SIG-M5 treated with dmso at 0.1 percent for 504 hours (cell line): ENCODE results near the gene NAA16.
"Not testable (repeated sequence)": the region's sequence is repeated elsewhere in the genome, so short reads cannot be mapped to it uniquely, and the experiment has no call there.

Experiments used
- DNase-seq: peaks from one replicate; lab custom pipeline; 2025; ENCODE audit not compliant: unreplicated experiment; lab: John Stamatoyannopoulos, UW

NAA16 gene

GRCh38 chr13:41310963-41311405 lies at the start of gene NAA16:
TSS of gene NAA16 (plus strand) at chr13:41311267. CDS start at chr13:41311529, 262 bp downstream.
- peak; percentile 77 for DNase-seq

- DNase-seq: peak; percentile 90
These were observed 47.7 kb upstream of the NAA16 start, which contains the start of gene MTRF1 for GRCh38 chr13:41263261-41263971. TSS of gene MTRF1 (minus strand) at chr13:41263576. CDS start at chr13:41260907, 2,669 bp downstream.

GRCh38 chr13:41267106-41267505 lies 44.0 kb upstream of the NAA16 start:
- no peak for DNase-seq

- peak; percentile 7 for DNase-seq
These were observed 42.3 kb upstream of the NAA16 start for GRCh38 chr13:41268764-41269163.

GRCh38 chr13:41271456-41272285 lies 39.4 kb upstream of the NAA16 start:
- no peak for DNase-seq

- DNase-seq: no peak
These were observed 37.1 kb upstream of the NAA16 start for GRCh38 chr13:41273831-41274441.

GRCh38 chr13:41274881-41275280 lies 36.2 kb upstream of the NAA16 start:
- DNase-seq: no peak

GRCh38 chr13:41276824-41277223 lies 34.2 kb upstream of the NAA16 start:
- DNase-seq: no peak

- not testable (repeated sequence) for DNase-seq
These were observed 31.9 kb upstream of the NAA16 start for GRCh38 chr13:41279156-41279555.

GRCh38 chr13:41282129-41282571 lies 28.9 kb upstream of the NAA16 start:
- DNase-seq: peak; percentile 81

GRCh38 chr13:41284512-41285288 lies 26.4 kb upstream of the NAA16 start:
- peak; percentile 20 for DNase-seq

- DNase-seq: no peak
These were observed 24.7 kb upstream of the NAA16 start for GRCh38 chr13:41286370-41286769.

GRCh38 chr13:41289463-41289881 lies 21.6 kb upstream of the NAA16 start:
- peak; percentile 79 for DNase-seq

GRCh38 chr13:41291246-41291645 lies 19.8 kb upstream of the NAA16 start:
- no peak for DNase-seq

- no peak for DNase-seq
These were observed 17.8 kb upstream of the NAA16 start for GRCh38 chr13:41293272-41293671.

- DNase-seq: no peak
These were observed 16.2 kb upstream of the NAA16 start for GRCh38 chr13:41294914-41295313.

- DNase-seq: no peak
These were observed 15.1 kb upstream of the NAA16 start for GRCh38 chr13:41295973-41296372.

GRCh38 chr13:41296879-41297646 lies 14.0 kb upstream of the NAA16 start:
- no peak for DNase-seq

GRCh38 chr13:41299316-41300094 lies 11.6 kb upstream of the NAA16 start:
- DNase-seq: no peak
